ENCODE results near the gene MALSU1. TPM values are rescaled to one million over a fixed set of nuclear protein-coding genes. Genes with fewer than 3 reads are reported as not detected.

The MALSU1 gene
- total and polyA plus RNA-seq, 7 experiments from 2014 or later = 32.7 to 83.5 (median 46.7) TPM

DNA sequence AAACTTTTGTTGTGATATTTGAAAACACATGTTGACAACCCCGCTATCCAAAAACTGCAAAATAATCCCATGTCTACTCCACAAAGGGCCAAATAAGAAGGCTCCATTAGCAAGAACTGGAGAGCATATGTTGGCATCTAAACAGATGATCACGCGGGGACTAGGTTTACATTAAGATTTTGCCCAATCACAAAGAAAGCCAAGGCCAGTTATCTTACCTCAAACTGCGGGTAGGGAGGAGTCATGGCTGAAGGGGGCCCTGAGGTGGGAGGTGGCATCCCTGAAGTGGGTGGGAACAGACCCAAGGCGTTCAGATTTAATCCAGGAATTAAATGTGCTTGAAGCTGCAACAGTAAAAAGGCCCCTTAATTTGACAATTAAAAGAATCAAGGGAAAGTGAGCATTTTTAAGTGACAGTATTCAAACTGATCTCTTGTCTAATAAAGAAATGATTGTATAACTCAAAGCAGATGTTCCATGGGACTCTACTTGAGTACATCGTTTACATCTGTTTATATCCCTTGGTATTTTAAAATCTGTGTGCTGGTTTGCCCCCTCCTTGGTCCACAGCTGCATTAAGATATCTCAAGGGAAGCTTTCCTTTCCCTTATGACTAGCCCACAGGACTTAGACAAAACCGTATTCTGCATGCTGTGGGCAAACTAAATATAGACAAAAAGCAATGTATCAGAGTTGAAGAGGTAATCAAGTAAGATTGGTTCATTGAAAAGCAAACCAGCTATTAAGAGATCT, 42.9 kb downstream of the MALSU1 start:
- Mint-ChIP-seq H3K36me3 (peaks cover 0 to 2% (median 0%) of the 10 kb centered on the region in 5 donors), H3K27me3 (peaks cover 0 to 25% (median 0%) of the 10 kb centered on the region in 5 donors), H3K4me3 (no peak overlapping the region), H3K27ac (no peak overlapping the region), H3K9me3 (peaks cover 0 to 4% (median 0%) of the 10 kb centered on the region in 11 donors), H3K4me1 (peaks cover 8 to 27% (median 18%) of the 10 kb centered on the region in 7 donors)
- ChIA-PET POLR2A (no interaction called here), CTCF (no interaction called here)
- ATAC-seq = no peak
- Histone ChIP-seq H3K36me3 (ENCODE audit: control insufficient read depth in 2 of 3, insufficient read depth in 3 of 3, low read length in 3 of 3) (no peaks in the 10 kb centered on the region), H3K27ac (ENCODE audit: low read depth, low read length) (no peak overlapping the region), H3K4me1 (ENCODE audit: control insufficient read depth in 2 of 2, insufficient read depth in 2 of 2, low read length in 2 of 2) (peaks cover 6 to 11% of the 10 kb centered on the region in 2 donors), H3K4me3 (ENCODE audit: low read length) (no peak overlapping the region), H3K9me3 (ENCODE audit: control insufficient read depth in 2 of 3, low read length in 3 of 3) (no peaks in the 10 kb centered on the region), H3K27me3 (ENCODE audit: control insufficient read depth in 2 of 2, insufficient read depth in 2 of 2, low read length in 2 of 2) (no peaks in the 10 kb centered on the region)
- DNase-seq = no peak
- intact Hi-C loops (cut with micrococcal nuclease) = no loop called here

- no peaks in the 10 kb centered on the region for H3K27me3 ChIP-seq (ENCODE audit: control insufficient read depth in 2 of 2, insufficient read depth in 2 of 2, low read length in 2 of 2)
- no peak overlapping the region for H3K4me3 ChIP-seq (ENCODE audit: low read length)
- POLR2A ChIA-PET = no interaction called here
- H3K4me1 Mint-ChIP-seq = peaks cover 9 to 36% (median 24%) of the 10 kb centered on the region in 7 donors
- H3K4me3 Mint-ChIP-seq = no peak overlapping the region
- H3K36me3 ChIP-seq (ENCODE audit: control insufficient read depth in 2 of 3, insufficient read depth in 3 of 3, low read length in 3 of 3) = no peaks in the 10 kb centered on the region
- H3K9me3 Mint-ChIP-seq = peaks cover 0 to 8% (median 0%) of the 10 kb centered on the region in 11 donors
- peaks cover 0 to 22% (median 0%) of the 10 kb centered on the region in 5 donors for H3K27me3 Mint-ChIP-seq
- H3K27ac ChIP-seq (ENCODE audit: low read depth, low read length) = no peak overlapping the region
- no peaks in the 10 kb centered on the region for H3K9me3 ChIP-seq (ENCODE audit: control insufficient read depth in 2 of 3, low read length in 3 of 3)
- intact Hi-C loops (cut with micrococcal nuclease) = no loop called here
- H3K4me1 ChIP-seq (ENCODE audit: control insufficient read depth in 2 of 2, insufficient read depth in 2 of 2, low read length in 2 of 2) = peaks cover 6 to 11% of the 10 kb centered on the region in 2 donors
- no peak overlapping the region for H3K27ac Mint-ChIP-seq
- DNase-seq (no peak), ATAC-seq (no peak)
- CTCF ChIA-PET = interaction anchor here (1.4 kb wide), 1 partner anchor 15 kb away, joined by 5 read pairs; no protein-coding TSS in a partner anchor
- H3K36me3 Mint-ChIP-seq = peaks cover 0 to 7% (median 0%) of the 10 kb centered on the region in 5 donors
Observed at GRCh38 chr7:23343102-23343501, 44.0 kb downstream of the MALSU1 start.

- Mint-ChIP-seq H3K4me3 (peak overlapping the region in 1 of 10 donors; percentile 25), H3K4me1 (peaks cover 9 to 36% (median 24%) of the 10 kb centered on the region in 7 donors), H3K27ac (no peak overlapping the region), H3K27me3 (peaks cover 0 to 23% (median 0%) of the 10 kb centered on the region in 5 donors), H3K36me3 (peaks cover 0 to 7% (median 0%) of the 10 kb centered on the region in 5 donors), H3K9me3 (peaks cover 0 to 8% (median 0%) of the 10 kb centered on the region in 11 donors)
- no peak overlapping the region for H3K27ac ChIP-seq (ENCODE audit: low read depth, low read length)
- ChIA-PET CTCF (interaction anchor here (1.4 kb wide), 1 partner anchor 14 kb away, joined by 5 read pairs; no protein-coding TSS in a partner anchor), POLR2A (interaction anchor here (0.6 kb wide), 1 partner anchor 23 kb away, joined by 3 read pairs; no protein-coding TSS in a partner anchor)
- H3K36me3 ChIP-seq (ENCODE audit: control insufficient read depth in 2 of 3, insufficient read depth in 3 of 3, low read length in 3 of 3) = no peaks in the 10 kb centered on the region
- intact Hi-C loops (cut with micrococcal nuclease) = no loop called here
- no peaks in the 10 kb centered on the region for H3K27me3 ChIP-seq (ENCODE audit: control insufficient read depth in 2 of 2, insufficient read depth in 2 of 2, low read length in 2 of 2)
- ATAC-seq = no peak
- no peak overlapping the region for H3K4me3 ChIP-seq (ENCODE audit: low read length)
- H3K4me1 ChIP-seq (ENCODE audit: control insufficient read depth in 2 of 2, insufficient read depth in 2 of 2, low read length in 2 of 2) = peaks cover 6 to 11% of the 10 kb centered on the region in 2 donors
- no peaks in the 10 kb centered on the region for H3K9me3 ChIP-seq (ENCODE audit: control insufficient read depth in 2 of 3, low read length in 3 of 3)
- no peak for DNase-seq
Observed at GRCh38 chr7:23343806-23344475, 44.8 kb downstream of the MALSU1 start.

DNA sequence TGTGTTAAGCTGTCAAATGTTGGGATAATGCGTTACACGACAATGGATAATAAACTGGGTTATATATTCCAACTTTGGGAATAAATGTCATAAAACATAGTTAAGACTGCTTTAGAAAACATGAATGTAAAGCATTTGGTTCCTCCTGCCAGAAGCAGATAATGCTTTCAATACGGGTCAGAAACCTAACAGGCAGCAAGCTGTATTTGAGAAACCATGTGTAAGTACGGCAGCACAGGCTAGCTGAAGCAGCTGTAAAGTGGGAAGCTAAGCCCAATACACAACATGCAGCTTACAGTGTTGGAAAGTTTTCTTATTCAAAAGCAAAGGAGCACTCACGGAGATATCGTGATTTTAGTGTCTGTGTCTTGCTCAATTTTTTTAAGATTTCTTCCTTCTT, 46.5 kb downstream of the MALSU1 start:
- ChIA-PET CTCF (interaction anchor here (0.6 to 1.4 kb wide), 5 partner anchors 10 to 1334 kb away, joined by 3 to 6 read pairs (median 3); no protein-coding TSS in a partner anchor), POLR2A (interaction anchor here (0.9 to 2.1 kb wide), 5 partner anchors 18 to 195 kb away, joined by 3 to 21 read pairs (median 4); partner anchors contain the start of gene MALSU1)
- no peak for DNase-seq
- ATAC-seq = no peak
- Histone ChIP-seq H3K4me3 (ENCODE audit: low read length) (peak overlapping the region; percentile 53), H3K9me3 (ENCODE audit: control insufficient read depth in 2 of 3, low read length in 3 of 3) (no peaks in the 10 kb centered on the region), H3K36me3 (ENCODE audit: control insufficient read depth in 2 of 3, insufficient read depth in 3 of 3, low read length in 3 of 3) (no peaks in the 10 kb centered on the region), H3K27me3 (ENCODE audit: control insufficient read depth in 2 of 2, insufficient read depth in 2 of 2, low read length in 2 of 2) (no peaks in the 10 kb centered on the region), H3K4me1 (ENCODE audit: control insufficient read depth in 2 of 2, insufficient read depth in 2 of 2, low read length in 2 of 2) (peaks cover 6 to 11% of the 10 kb centered on the region in 2 donors), H3K27ac (ENCODE audit: low read depth, low read length) (peak overlapping the region; percentile 45)
- Mint-ChIP-seq H3K9me3 (peaks cover 0 to 8% (median 0%) of the 10 kb centered on the region in 11 donors), H3K27me3 (peaks cover 0 to 25% (median 0%) of the 10 kb centered on the region in 5 donors), H3K4me1 (peaks cover 9 to 36% (median 24%) of the 10 kb centered on the region in 7 donors), H3K27ac (peak overlapping the region; percentile 69 to 94 (median 85)), H3K4me3 (peak overlapping the region in 9 of 10 donors; percentile 77 to 94 (median 84)), H3K36me3 (peaks cover 0 to 8% (median 0%) of the 10 kb centered on the region in 5 donors)
- intact Hi-C loops (cut with micrococcal nuclease) = loop anchor here in 1 of 2 donors (5.0 kb wide), 3 partner anchors 73 to 187 kb away; partner anchors contain the start of genes NUP42 and TRA2A

DNA sequence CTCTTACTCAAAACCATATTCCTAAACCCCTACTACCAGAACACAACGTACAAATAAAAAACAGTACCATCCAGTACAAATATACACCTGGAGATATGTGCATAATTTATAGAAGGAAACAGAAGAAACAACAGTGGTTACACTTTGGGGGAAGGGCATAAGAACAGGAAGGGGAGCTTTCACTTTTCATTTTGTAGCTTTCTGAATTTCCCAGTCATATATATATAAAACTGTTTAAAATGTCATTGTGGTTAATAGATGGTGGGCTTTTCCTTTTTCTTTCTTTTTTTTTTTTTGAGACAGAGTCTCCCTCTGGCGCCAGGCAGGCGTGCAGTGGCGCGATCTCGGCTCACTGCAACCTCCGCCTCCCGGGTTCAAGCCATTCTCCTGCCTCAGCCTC, 47.2 kb downstream of the MALSU1 start:
- ChIA-PET CTCF (interaction anchor here (0.6 to 1.4 kb wide), 4 partner anchors 9 to 63 kb away, joined by 3 to 6 read pairs (median 4); no protein-coding TSS in a partner anchor), POLR2A (interaction anchor here (0.8 to 2.1 kb wide), 6 partner anchors 9 to 352 kb away, joined by 3 to 21 read pairs (median 4); partner anchors contain the start of gene MALSU1)
- Mint-ChIP-seq H3K27me3 (peaks cover 0 to 31% (median 0%) of the 10 kb centered on the region in 5 donors), H3K9me3 (peaks cover 0 to 8% (median 0%) of the 10 kb centered on the region in 11 donors), H3K4me3 (peak overlapping the region; percentile 77 to 94 (median 84)), H3K27ac (peak overlapping the region; percentile 69 to 94 (median 85)), H3K36me3 (peaks cover 0 to 8% (median 0%) of the 10 kb centered on the region in 5 donors), H3K4me1 (peaks cover 9 to 36% (median 24%) of the 10 kb centered on the region in 7 donors)
- H3K36me3 ChIP-seq (ENCODE audit: control insufficient read depth in 2 of 3, insufficient read depth in 3 of 3, low read length in 3 of 3) = no peaks in the 10 kb centered on the region
- peak; percentile 70 for ATAC-seq
- peak overlapping the region; percentile 45 for H3K27ac ChIP-seq (ENCODE audit: low read depth, low read length)
- H3K27me3 ChIP-seq (ENCODE audit: control insufficient read depth in 2 of 2, insufficient read depth in 2 of 2, low read length in 2 of 2) = no peaks in the 10 kb centered on the region
- peak in 7 of 9 donors; percentile 28 to 59 (median 42) for DNase-seq
- intact Hi-C loops (cut with micrococcal nuclease) = loop anchor here (1.0 to 5.0 kb wide), 6 partner anchors 10 to 186 kb away; partner anchors contain the start of genes MALSU1 (in 2 of the 2), NUP42 (in 1 of the 2) and TRA2A (in 1 of the 2)
- H3K4me3 ChIP-seq (ENCODE audit: low read length) = peak overlapping the region; percentile 53
- no peaks in the 10 kb centered on the region for H3K9me3 ChIP-seq (ENCODE audit: control insufficient read depth in 2 of 3, low read length in 3 of 3)
- H3K4me1 ChIP-seq (ENCODE audit: control insufficient read depth in 2 of 2, insufficient read depth in 2 of 2, low read length in 2 of 2) = peaks cover 6 to 11% of the 10 kb centered on the region in 2 donors
